Stimulated activated CD4-positive, alpha-beta T cell treated with anti-CD3 and anti-CD28 coated beads, TNF-alpha, amount 100 ng/mL, for 4 hours (primary cell): ENCODE measurements around the gene MBTPS1.

Source experiments
- DNase-seq, 3 experiments: peaks; one replicate each; pipeline ENCODE4 v3.0.0-alpha.2; 2020; ENCODE audit warnings: low read depth in 3 of 3

Gene MBTPS1

GRCh38 chr16:84116720-84117493 is at the start of gene MBTPS1:
MBTPS1 (minus strand) TSS chr16:84116942; CDS start chr16:84101783, 15,159 bp downstream.
- DNase-seq: peak; percentile 94 to 99 (median 97)

GRCh38 chr16:84165746-84166145 is 49.0 kb upstream of the MBTPS1 start:
- no peak for DNase-seq

GRCh38 chr16:84161801-84162200 is 45.1 kb upstream of the MBTPS1 start:
- no peak for DNase-seq

- no peak for DNase-seq
Measured at GRCh38 chr16:84161037-84161436, 44.3 kb upstream of the MBTPS1 start.

- no peak for DNase-seq
Measured at GRCh38 chr16:84159800-84160199, 43.1 kb upstream of the MBTPS1 start.

GRCh38 chr16:84159007-84159406 is 42.3 kb upstream of the MBTPS1 start:
- no peak for DNase-seq

GRCh38 chr16:84156342-84156784 is 39.6 kb upstream of the MBTPS1 start:
- DNase-seq: no peak

GRCh38 chr16:84155771-84156170 is 39.0 kb upstream of the MBTPS1 start:
- no peak for DNase-seq

- DNase-seq: no peak
Measured at GRCh38 chr16:84155226-84155625, 38.5 kb upstream of the MBTPS1 start.

GRCh38 chr16:84153660-84154214 is 37.0 kb upstream of the MBTPS1 start:
- no peak for DNase-seq

- no peak for DNase-seq
Measured at GRCh38 chr16:84150926-84151325, 34.2 kb upstream of the MBTPS1 start.

- peak; percentile 89 to 92 (median 91) for DNase-seq
Measured at GRCh38 chr16:84144859-84145639, 28.3 kb upstream of the MBTPS1 start, which contains the start of the genes DNAAF1 and HSDL1. DNAAF1 (plus strand) TSS chr16:84145308; CDS start chr16:84145441, 133 bp downstream. HSDL1 (minus strand) TSS chr16:84145177; CDS start chr16:84131321, 13,856 bp downstream.

- DNase-seq: peak in 2 of 3 experiments; percentile 5 to 13
Measured at GRCh38 chr16:84144209-84144858, 27.6 kb upstream of the MBTPS1 start.

GRCh38 chr16:84143784-84144199 is 27.1 kb upstream of the MBTPS1 start:
- no peak for DNase-seq

GRCh38 chr16:84143081-84143480 is 26.3 kb upstream of the MBTPS1 start:
- DNase-seq: no peak

GRCh38 chr16:84141143-84141670 is 24.5 kb upstream of the MBTPS1 start:
- no peak for DNase-seq

- DNase-seq: no peak
Measured at GRCh38 chr16:84139628-84140258, 23.0 kb upstream of the MBTPS1 start.

- DNase-seq: no peak
Measured at GRCh38 chr16:84138824-84139627, 22.3 kb upstream of the MBTPS1 start.

- no peak for DNase-seq
Measured at GRCh38 chr16:84138500-84138823, 21.7 kb upstream of the MBTPS1 start.

GRCh38 chr16:84137769-84138357 is 21.1 kb upstream of the MBTPS1 start:
- no peak for DNase-seq
